Measurements from ENCODE around the gene HYAL3. TPM values are rescaled to one million over a fixed set of nuclear protein-coding genes. Genes with fewer than 3 reads are reported as not detected.

Gene HYAL3
- total RNA-seq, 1 experiment from 2014 or later: 10.2 TPM

GRCh38 chr3:50295553-50296431, 3.4 kb downstream of the HYAL3 start:
- no peak for DNase-seq
- Histone ChIP-seq H2AFZ (no peak overlapping the region), H4K20me1 (ENCODE audit: insufficient read depth) (no peaks in the 10 kb centered on the region), H3K79me2 (ENCODE audit: low read depth) (peaks cover 22% of the 10 kb centered on the region), H3K4me3 (no peak overlapping the region), H3K9me3 (ENCODE audit: insufficient read depth, low read depth) (no peaks in the 10 kb centered on the region), H3K36me3 (ENCODE audit: low read depth) (no peaks in the 10 kb centered on the region), H3K4me2 (no peak overlapping the region), H3K27me3 (ENCODE audit: insufficient read depth, low read depth) (no peaks in the 10 kb centered on the region), H3F3A (ENCODE audit: insufficient read depth, low read depth) (peaks cover 9% of the 10 kb centered on the region; the same call in 1 of the 2 replicates), H3K4me1 (replicated peaks; ENCODE audit: insufficient read depth) (peaks cover 29% of the 10 kb centered on the region), H3K9me2 (ENCODE audit: insufficient read depth) (no peaks in the 10 kb centered on the region), H3K27ac (no peak overlapping the region)
- no TSS peak for BruUV-seq (replicated peaks)
- no peak for TF ChIP-seq EZH2 (IDR thresholded peaks at IDR 0.05; ENCODE audit: low read depth)
- no peak for TF ChIP-seq CTCF (conservative IDR thresholded peaks at IDR 0.05)
- intact Hi-C loops (cut with micrococcal nuclease; ENCODE audit: unreplicated experiment): no loop called here
- CTCF ChIA-PET: no interaction called here
- POLR2A ChIA-PET (ENCODE audit: unreplicated experiment): no interaction called here

GRCh38 chr3:50294492-50295403, 4.5 kb downstream of the HYAL3 start:
- no peak for DNase-seq
- H2AFZ ChIP-seq: no peak overlapping the region
- no peaks in the 10 kb centered on the region for H4K20me1 ChIP-seq (ENCODE audit: insufficient read depth)
- H3K9me2 ChIP-seq (ENCODE audit: insufficient read depth): no peaks in the 10 kb centered on the region
- intact Hi-C loops (cut with micrococcal nuclease; ENCODE audit: unreplicated experiment): no loop called here
- peaks cover 1% of the 10 kb centered on the region; the same call in 1 of the 2 replicates for H3F3A ChIP-seq (ENCODE audit: insufficient read depth, low read depth)
- H3K27me3 ChIP-seq (ENCODE audit: insufficient read depth, low read depth): no peaks in the 10 kb centered on the region
- H3K36me3 ChIP-seq (ENCODE audit: low read depth): no peaks in the 10 kb centered on the region
- H3K4me1 ChIP-seq (replicated peaks; ENCODE audit: insufficient read depth): peaks cover 21% of the 10 kb centered on the region
- H3K79me2 ChIP-seq (ENCODE audit: low read depth): peaks cover 33% of the 10 kb centered on the region
- no peaks in the 10 kb centered on the region for H3K9me3 ChIP-seq (ENCODE audit: insufficient read depth, low read depth)
- CTCF ChIA-PET: no interaction called here
- no TSS peak for BruUV-seq (replicated peaks)
- TF ChIP-seq CTCF (conservative IDR thresholded peaks at IDR 0.05) (no peak), EZH2 (IDR thresholded peaks at IDR 0.05; ENCODE audit: low read depth) (no peak)
- no peak overlapping the region for H3K27ac ChIP-seq
- H3K4me3 ChIP-seq: no peak overlapping the region
- H3K4me2 ChIP-seq: no peak overlapping the region
- POLR2A ChIA-PET (ENCODE audit: unreplicated experiment): no interaction called here

GRCh38 chr3:50294089-50294488, 5.1 kb downstream of the HYAL3 start:
- intact Hi-C loops (cut with micrococcal nuclease; ENCODE audit: unreplicated experiment): no loop called here
- no peaks in the 10 kb centered on the region for H3K27me3 ChIP-seq (ENCODE audit: insufficient read depth, low read depth)
- H3K79me2 ChIP-seq (ENCODE audit: low read depth): peaks cover 35% of the 10 kb centered on the region
- no peak for DNase-seq
- ChIA-PET CTCF (no interaction called here), POLR2A (ENCODE audit: unreplicated experiment) (no interaction called here)
- no peak for TF ChIP-seq EZH2 (IDR thresholded peaks at IDR 0.05; ENCODE audit: low read depth)
- H3K9me3 ChIP-seq (ENCODE audit: insufficient read depth, low read depth): no peaks in the 10 kb centered on the region
- H2AFZ ChIP-seq: no peak overlapping the region
- BruUV-seq (replicated peaks): no TSS peak
- H3K4me1 ChIP-seq (replicated peaks; ENCODE audit: insufficient read depth): peaks cover 20% of the 10 kb centered on the region
- H3K27ac ChIP-seq: no peak overlapping the region
- H3K9me2 ChIP-seq (ENCODE audit: insufficient read depth): no peaks in the 10 kb centered on the region
- H3K4me3 ChIP-seq: no peak overlapping the region
- H3F3A ChIP-seq (ENCODE audit: insufficient read depth, low read depth): no peaks in the 10 kb centered on the region
- H3K36me3 ChIP-seq (ENCODE audit: low read depth): no peaks in the 10 kb centered on the region
- no peaks in the 10 kb centered on the region for H4K20me1 ChIP-seq (ENCODE audit: insufficient read depth)
- H3K4me2 ChIP-seq: no peak overlapping the region

All from PC-9 (cell line).